H4 (cell line): ENCODE results near the gene CHMP1B. TPM values are rescaled to one million over a fixed set of nuclear protein-coding genes. Genes with fewer than 3 reads are reported as not detected.
"Not testable (repeated sequence)": the region's sequence is repeated elsewhere in the genome, so short reads cannot be mapped to it uniquely, and the experiment has no call there.

Source experiments
- DNase-seq: peaks from one replicate; pipeline ENCODE4 v3.0.0-alpha.2; 2015; ENCODE audit warnings: low spot score
- total RNA-seq: library from RNA; depleted of rRNA; stranded (reverse); fragments of >200 nt; shearing (Covaris generic); gene quantifications from 2 replicates; pipeline ENCODE4 v1.2.3, GENCODE V29; 2014

Gene CHMP1B
- total RNA-seq, 1 experiment from 2014 or later, result 54.4 TPM

GRCh38 chr18:11868230-11868629 is 17.0 kb downstream of the CHMP1B start:
- DNase-seq, result no peak

- no peak for DNase-seq
Observed at GRCh38 chr18:11871501-11871900, 20.3 kb downstream of the CHMP1B start.

- DNase-seq, result no peak
Observed at GRCh38 chr18:11872479-11873136, 21.4 kb downstream of the CHMP1B start.

GRCh38 chr18:11873670-11874340 is 22.6 kb downstream of the CHMP1B start:
- DNase-seq, result no peak

- DNase-seq, result no peak
Observed at GRCh38 chr18:11874676-11875075, 23.5 kb downstream of the CHMP1B start.

- DNase-seq, result no peak
Observed at GRCh38 chr18:11877497-11878135, 26.4 kb downstream of the CHMP1B start.

- DNase-seq, result no peak
Observed at GRCh38 chr18:11880586-11881304, 29.5 kb downstream of the CHMP1B start.

- no peak for DNase-seq
Observed at GRCh38 chr18:11882636-11883035, 31.4 kb downstream of the CHMP1B start.

- no peak for DNase-seq
Observed at GRCh38 chr18:11883153-11883552, 31.9 kb downstream of the CHMP1B start.

GRCh38 chr18:11884396-11885030 is 33.3 kb downstream of the CHMP1B start:
- DNase-seq, result no peak

- no peak for DNase-seq
Observed at GRCh38 chr18:11885278-11885947, 34.2 kb downstream of the CHMP1B start.

- no peak for DNase-seq
Observed at GRCh38 chr18:11886577-11887110, 35.4 kb downstream of the CHMP1B start.

- DNase-seq, result no peak
Observed at GRCh38 chr18:11887328-11888128, 36.3 kb downstream of the CHMP1B start.

- DNase-seq, result no peak
Observed at GRCh38 chr18:11888726-11889125, 37.5 kb downstream of the CHMP1B start.

- DNase-seq, result no peak
Observed at GRCh38 chr18:11889284-11889683, 38.1 kb downstream of the CHMP1B start.

GRCh38 chr18:11891737-11892136 is 40.5 kb downstream of the CHMP1B start:
- DNase-seq, result no peak

- DNase-seq, result not testable (repeated sequence)
Observed at GRCh38 chr18:11892438-11892837, 41.2 kb downstream of the CHMP1B start.

- no peak for DNase-seq
Observed at GRCh38 chr18:11897781-11898180, 46.6 kb downstream of the CHMP1B start.

- DNase-seq, result no peak
Observed at GRCh38 chr18:11899063-11899462, 47.9 kb downstream of the CHMP1B start.

GRCh38 chr18:11901826-11902438 is 50.7 kb downstream of the CHMP1B start:
- no peak for DNase-seq
